OCI-LY7 (cell line): Measurements from ENCODE around the gene G6PC3. TPM values are rescaled to one million over a fixed set of nuclear protein-coding genes. Genes with fewer than 3 reads are reported as not detected.
"Not testable (repeated sequence)": the region's sequence is repeated elsewhere in the genome, so short reads cannot be mapped to it uniquely, and the experiment has no call there.

Source experiments
- BruUV-seq: library from RNA; stranded (reverse); fragments of 400-500 nt; replicated peaks from 2 replicates; lab custom pipeline; 2021; lab: Mats Ljungman, UMichigan
- CTCF ChIA-PET: fragments of 300-600 bp; sonication (Branson Sonifier 250); formaldehyde crosslinking; loops from one replicate; lab custom pipeline; 2022; ENCODE audit warnings: antibody characterized with exemption; ENCODE audit not compliant: unreplicated experiment; lab: Charles Lee
- POLR2A ChIA-PET: fragments of 300-600 bp; sonication (Branson Sonifier 250); formaldehyde crosslinking; loops from one replicate; lab custom pipeline; 2022; ENCODE audit warnings: antibody characterized with exemption; lab: Charles Lee
- DNase-seq: peaks from one replicate; pipeline ENCODE4 v3.0.0-alpha.2; 2015; ENCODE audit warnings: low spot score
- H2AFZ ChIP-seq: fragments of 200-600 bp; sonication (generic), shearing (Covaris generic); 2 replicates; pipeline ENCODE4 v1.6.1; 2014; ENCODE audit warnings: mild to moderate bottlenecking, antibody characterized with exemption, low read length, moderate library complexity
- H3K27ac ChIP-seq: fragments of 200-600 bp; sonication (generic); 2 replicates; pipeline ENCODE4 v1.5.1; 2014; ENCODE audit warnings: mixed run types, low read depth, mild to moderate bottlenecking, moderate library complexity, low read length, inconsistent platforms; ENCODE audit not compliant: poor library complexity, severe bottlenecking
- H3K36me3 ChIP-seq: fragments of 200-600 bp; sonication (generic); 2 replicates; pipeline ENCODE4 v1.6.1; 2014; ENCODE audit warnings: mild to moderate bottlenecking, antibody characterized with exemption, low read length, moderate library complexity, mixed read lengths; ENCODE audit not compliant: insufficient read depth
- H3K4me1 ChIP-seq: fragments of 200-600 bp; sonication (generic); 2 replicates; pipeline ENCODE4 v1.5.1; 2014; ENCODE audit warnings: mild to moderate bottlenecking, low read length; ENCODE audit not compliant: insufficient read depth, poor library complexity, severe bottlenecking
- H3K4me2 ChIP-seq: fragments of 200-600 bp; sonication (generic); 2 replicates; pipeline ENCODE4 v1.6.1; 2014; ENCODE audit warnings: mild to moderate bottlenecking, low read length
- H3K4me3 ChIP-seq: fragments of 200-600 bp; sonication (generic); 2 replicates; pipeline ENCODE4 v1.5.1; 2014; ENCODE audit warnings: mild to moderate bottlenecking, low read depth, low read length; ENCODE audit not compliant: poor library complexity, severe bottlenecking
- H3K79me2 ChIP-seq: fragments of 200-600 bp; sonication (generic); 2 replicates; pipeline ENCODE4 v1.6.1; 2016; ENCODE audit warnings: low read depth, mild to moderate bottlenecking, low read length, moderate library complexity, mixed read lengths; ENCODE audit not compliant: insufficient read depth
- H3K9me2 ChIP-seq: fragments of 200-600 bp; sonication (generic); 2 replicates; pipeline ENCODE4 v1.6.1; 2016; ENCODE audit warnings: mild to moderate bottlenecking, low read length, mixed read lengths; ENCODE audit not compliant: insufficient read depth
- H3K9me3 ChIP-seq: fragments of 200-600 bp; sonication (generic); 2 replicates; pipeline ENCODE4 v1.6.1; 2014; ENCODE audit warnings: mild to moderate bottlenecking, mixed run types, low read length, mixed read lengths
- H4K20me1 ChIP-seq: fragments of 200-600 bp; sonication (generic); 2 replicates; pipeline ENCODE4 v1.6.1; 2014; ENCODE audit warnings: mild to moderate bottlenecking, antibody characterized with exemption, low read length, moderate library complexity, mixed read lengths; ENCODE audit not compliant: insufficient read depth
- EZH2phosphoT487 ChIP-seq: fragments of 200-600 bp; sonication (generic); IDR thresholded peaks from 2 replicates; pipeline ENCODE4 v1.6.1; 2018; ENCODE audit warnings: low read depth, borderline replicate concordance, mild to moderate bottlenecking, mixed run types, antibody characterized with exemption, low read length, moderate library complexity, mixed read lengths
- intact Hi-C: fragments of 100-400 bp; cut with micrococcal nuclease; formaldehyde crosslinking; loops from one replicate; pipeline ENCODE4 v1.10.0; 2022; ENCODE audit not compliant: unreplicated experiment
- total RNA-seq, 2 experiments: library from RNA; depleted of rRNA in 1 of 2; stranded (reverse); fragments of >200 nt in 1 of 2; shearing (Covaris generic) in 1 of 2; gene quantifications; 2 replicates each; pipeline ENCODE4 v1.2.3, GENCODE V29; 2014 to 2022
- TF ChIP-seq, protein P1 (sequence below): fragments of 200-600 bp; sonication (generic); conservative IDR thresholded peaks from 2 replicates; pipeline ENCODE4 v1.5.1; 2014; ENCODE audit warnings: mild to moderate bottlenecking, antibody characterized with exemption, low read length, moderate library complexity, mixed read lengths

Gene G6PC3
- total RNA-seq, 2 experiments from 2014 or later = 20.6 to 46.1 TPM

DNA sequence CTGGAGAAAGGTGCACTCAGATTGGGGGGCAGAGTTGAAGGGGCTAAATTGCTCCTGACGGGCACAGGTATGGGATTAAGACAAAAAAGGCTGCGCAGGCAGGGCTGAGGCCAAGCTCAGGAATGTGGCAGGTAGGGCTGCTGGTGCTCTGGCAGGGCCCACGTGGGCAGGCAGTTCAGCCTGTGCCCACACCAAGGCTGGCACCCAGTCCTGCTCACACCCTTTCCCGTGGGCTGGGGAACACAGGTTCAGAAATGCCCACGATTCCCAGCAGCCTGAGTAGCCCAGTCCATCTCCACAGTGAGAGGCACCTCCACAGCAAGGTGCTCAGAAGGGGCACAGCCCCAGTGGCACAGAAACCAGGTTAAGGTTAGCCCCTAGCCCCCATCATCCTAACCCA is 48.5 kb downstream of the G6PC3 start:
- DNase-seq = no peak
- Histone ChIP-seq H3K4me1 (peaks cover 17% of the 10 kb centered on the region), H3K27ac (no peak overlapping the region), H3K79me2 (peaks cover 7% of the 10 kb centered on the region; the same call in 1 of the 2 replicates), H2AFZ (no peak overlapping the region), H4K20me1 (no peaks in the 10 kb centered on the region; the same call in 1 of the 2 replicates), H3K36me3 (peaks cover 5% of the 10 kb centered on the region; the same call in 1 of the 2 replicates), H3K9me2 (no peaks in the 10 kb centered on the region), H3K4me2 (no peak overlapping the region), H3K9me3 (no peaks in the 10 kb centered on the region), H3K4me3 (no peak overlapping the region)
- intact Hi-C loops = no loop called here
- no TSS peak for BruUV-seq
- ChIA-PET CTCF (no interaction called here), POLR2A (no interaction called here)
- TF ChIP-seq, protein P1, sequence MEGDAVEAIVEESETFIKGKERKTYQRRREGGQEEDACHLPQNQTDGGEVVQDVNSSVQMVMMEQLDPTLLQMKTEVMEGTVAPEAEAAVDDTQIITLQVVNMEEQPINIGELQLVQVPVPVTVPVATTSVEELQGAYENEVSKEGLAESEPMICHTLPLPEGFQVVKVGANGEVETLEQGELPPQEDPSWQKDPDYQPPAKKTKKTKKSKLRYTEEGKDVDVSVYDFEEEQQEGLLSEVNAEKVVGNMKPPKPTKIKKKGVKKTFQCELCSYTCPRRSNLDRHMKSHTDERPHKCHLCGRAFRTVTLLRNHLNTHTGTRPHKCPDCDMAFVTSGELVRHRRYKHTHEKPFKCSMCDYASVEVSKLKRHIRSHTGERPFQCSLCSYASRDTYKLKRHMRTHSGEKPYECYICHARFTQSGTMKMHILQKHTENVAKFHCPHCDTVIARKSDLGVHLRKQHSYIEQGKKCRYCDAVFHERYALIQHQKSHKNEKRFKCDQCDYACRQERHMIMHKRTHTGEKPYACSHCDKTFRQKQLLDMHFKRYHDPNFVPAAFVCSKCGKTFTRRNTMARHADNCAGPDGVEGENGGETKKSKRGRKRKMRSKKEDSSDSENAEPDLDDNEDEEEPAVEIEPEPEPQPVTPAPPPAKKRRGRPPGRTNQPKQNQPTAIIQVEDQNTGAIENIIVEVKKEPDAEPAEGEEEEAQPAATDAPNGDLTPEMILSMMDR = no peak
- no peak for TF ChIP-seq EZH2phosphoT487

DNA sequence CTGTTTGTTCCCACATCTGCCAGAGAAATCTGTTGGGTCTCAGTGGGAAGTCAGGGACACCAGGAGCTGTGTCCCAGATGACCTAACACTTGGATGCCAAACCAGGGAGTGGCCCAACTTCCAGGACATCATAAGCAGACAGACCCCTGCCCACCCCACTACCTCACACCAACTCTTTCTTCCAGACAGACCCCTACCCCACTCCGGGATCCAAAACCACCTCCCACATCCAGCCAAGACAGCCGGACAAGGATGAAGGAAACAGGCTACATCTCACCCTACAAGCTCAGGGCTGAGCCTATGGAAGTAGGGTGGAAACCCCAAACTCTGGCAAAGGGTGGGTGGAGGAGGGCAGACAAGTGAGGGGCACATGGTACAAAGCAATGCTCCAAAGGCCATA is 49.3 kb downstream of the G6PC3 start:
- Histone ChIP-seq H2AFZ (no peak overlapping the region), H3K4me2 (no peak overlapping the region), H3K4me3 (no peak overlapping the region), H4K20me1 (no peaks in the 10 kb centered on the region; the same call in 1 of the 2 replicates), H3K9me3 (no peaks in the 10 kb centered on the region), H3K79me2 (peaks cover 7% of the 10 kb centered on the region; the same call in 1 of the 2 replicates), H3K36me3 (peaks cover 1% of the 10 kb centered on the region; the same call in 1 of the 2 replicates), H3K9me2 (no peaks in the 10 kb centered on the region), H3K27ac (no peak overlapping the region), H3K4me1 (peaks cover 24% of the 10 kb centered on the region)
- ChIA-PET CTCF (no interaction called here), POLR2A (no interaction called here)
- intact Hi-C loops = loop anchor here (5.0 kb wide), 2 partner anchors 47 to 208 kb away; partner anchors contain the start of gene G6PC3
- no peak for DNase-seq
- no TSS peak for BruUV-seq
- no peak for TF ChIP-seq EZH2phosphoT487
- TF ChIP-seq, protein P1 = no peak

DNA sequence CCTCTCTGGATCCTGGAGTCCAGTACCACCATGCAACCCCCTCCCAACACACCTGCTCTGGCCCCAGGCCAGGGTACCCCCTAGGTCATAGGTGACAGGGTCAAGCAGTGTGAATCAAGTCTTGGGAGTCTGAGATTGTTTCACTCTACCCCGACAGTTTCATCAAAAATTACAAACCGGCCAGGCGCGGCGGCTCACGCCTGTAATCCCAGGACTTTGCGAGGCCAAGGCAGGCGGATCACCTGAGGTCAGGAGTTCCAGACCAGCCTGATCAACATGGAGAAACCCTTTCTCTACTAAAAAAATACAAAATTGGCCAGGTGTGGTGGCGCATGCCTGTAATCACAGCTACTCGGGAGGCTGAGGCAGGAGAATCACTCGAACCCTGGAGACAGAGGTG is 49.7 kb downstream of the G6PC3 start:
- CTCF ChIA-PET, POLR2A ChIA-PET, H3K36me3 ChIP-seq, H3K4me3 ChIP-seq, H3K9me3 ChIP-seq, DNase-seq, H2AFZ ChIP-seq, H3K27ac ChIP-seq, H3K79me2 ChIP-seq, H4K20me1 ChIP-seq, BruUV-seq, H3K9me2 ChIP-seq, H3K4me2 ChIP-seq: not testable (repeated sequence)
- peaks cover 25% of the 10 kb centered on the region for H3K4me1 ChIP-seq
- intact Hi-C loops = loop anchor here (5.0 kb wide), 2 partner anchors 48 to 207 kb away; partner anchors contain the start of gene G6PC3
